K562 (cell line): ENCODE data around the gene KLHL33. TPM values are rescaled to one million over a fixed set of nuclear protein-coding genes. Genes with fewer than 3 reads are reported as not detected.
A peak's percentile ranks its signal among the peaks of the same experiment; 100 is the strongest.

Experiments used
- CEBPZ ChIP-seq: fragments of 150-350 bp; IDR thresholded peaks from 2 replicates; pipeline ENCODE4 v1.6.1; 2014; ENCODE audit warnings: low read depth, mild to moderate bottlenecking, low read length, borderline replicate concordance
- CHCHD3 ChIP-seq: fragments of 250-450 bp; sonication (Bioruptor Pico); IDR thresholded peaks from 2 replicates; pipeline ENCODE4 v2.1.2; 2022; ENCODE audit warnings: mild to moderate bottlenecking
- TAL1 ChIP-seq: fragments of 450-650 bp; IDR thresholded peaks from 2 replicates; pipeline ENCODE4 v1.6.1; 2016; ENCODE audit warnings: mild to moderate bottlenecking
- TCF3 ChIP-seq: sonication (generic); formaldehyde crosslinking; IDR thresholded peaks from 2 replicates; pipeline ENCODE4 v1.4.0; 2020; ENCODE audit warnings: mild to moderate bottlenecking, missing genetic modification reagents
- ZBTB11 ChIP-seq, 3 experiments: fragments of 200-800 bp in 1 of 3; fragments of 250-450 bp in 1 of 3; fragments of 450-650 bp in 1 of 3; sonication (Bioruptor Pico) in 1 of 3; sonication (Bioruptor generic) in 1 of 3; formaldehyde crosslinking in 1 of 3; IDR thresholded peaks; 2 replicates each; pipeline versions ENCODE4 v1.6.1 to v1.8.0; 2016 to 2022; ENCODE audit warnings: mild to moderate bottlenecking in 2 of 3, missing genetic modification characterization in 2 of 3, missing compliant biosample characterization in 1 of 3, moderate library complexity in 1 of 3
- ZNF253 ChIP-seq: fragments of 250-450 bp; sonication (Bioruptor Pico); conservative IDR thresholded peaks from 2 replicates; pipeline ENCODE4 v1.6.1; 2021; ENCODE audit warnings: mild to moderate bottlenecking
- ZNF347 ChIP-seq: fragments of 450-650 bp; formaldehyde crosslinking; IDR thresholded peaks from 2 replicates; pipeline ENCODE4 v1.4.0; 2020; ENCODE audit warnings: low read depth, mild to moderate bottlenecking, moderate library complexity
- ZNF830 ChIP-seq: fragments of 250-450 bp; sonication (Bioruptor Pico); IDR thresholded peaks from 2 replicates; pipeline ENCODE4 v1.5.0; 2021; ENCODE audit warnings: mild to moderate bottlenecking
- polyA plus RNA-seq, 8 experiments: library from polyadenylated mRNA; depleted of rRNA in 4 of 8; stranded (reverse) in 5 of 8; unstranded in 3 of 8; fragments of >200 nt; fragmentation: Nextera tagmentation in 2 of 8; fragmentation: Illumina TruSeq in 1 of 8; extraction: Ambion mirVana in 2 of 8; extraction: Trizol in 1 of 8; gene quantifications; 2 replicates each; pipeline versions ENCODE4 v1.2.1 to v1.2.3, GENCODE V29; 2011 to 2014; ENCODE audit warnings: inconsistent platforms in 1 of 8, missing spikeins in 1 of 8
- total RNA-seq, 7 experiments: library from RNA; depleted of rRNA in 6 of 7; stranded (reverse); fragments of >200 nt in 6 of 7; fragmentation: Illumina TruSeq in 2 of 7; extraction: Trizol in 2 of 7; gene quantifications; 2 replicates each; pipeline versions ENCODE4 v1.2.1 to v1.2.3, GENCODE V29; 2011 to 2021; ENCODE audit warnings: low replicate concordance in 1 of 7
- TF ChIP-seq, protein P1 (sequence below): sonication (generic); formaldehyde crosslinking; IDR thresholded peaks from 2 replicates; pipeline ENCODE4 v1.8.1; 2023; ENCODE audit warnings: mild to moderate bottlenecking, missing genetic modification reagents
- TF ChIP-seq, protein P2 (sequence below): fragments of 450-650 bp; IDR thresholded peaks from 2 replicates; pipeline ENCODE4 v1.6.1; 2014; ENCODE audit warnings: low read depth, mild to moderate bottlenecking, moderate library complexity, borderline replicate concordance
- TF ChIP-seq, protein P3 (sequence below): sonication (generic); formaldehyde crosslinking; IDR thresholded peaks from 2 replicates; pipeline ENCODE4 v1.8.0; 2022; ENCODE audit warnings: mild to moderate bottlenecking, missing genetic modification reagents

KLHL33 gene
- total and polyA plus RNA-seq, 9 of the 15 experiments (the other 6 are each of a cell fraction or from before 2014, with no cell fraction given), result 0.04 to 0.27 (median 0.13) TPM; not detected in 6

GRCh38 chr14:20469242-20469889, 33.4 kb upstream of the KLHL33 start, which contains the start of gene PNP (continued):
- no peak for TF ChIP-seq CEBPZ
- TF ChIP-seq, protein P1, sequence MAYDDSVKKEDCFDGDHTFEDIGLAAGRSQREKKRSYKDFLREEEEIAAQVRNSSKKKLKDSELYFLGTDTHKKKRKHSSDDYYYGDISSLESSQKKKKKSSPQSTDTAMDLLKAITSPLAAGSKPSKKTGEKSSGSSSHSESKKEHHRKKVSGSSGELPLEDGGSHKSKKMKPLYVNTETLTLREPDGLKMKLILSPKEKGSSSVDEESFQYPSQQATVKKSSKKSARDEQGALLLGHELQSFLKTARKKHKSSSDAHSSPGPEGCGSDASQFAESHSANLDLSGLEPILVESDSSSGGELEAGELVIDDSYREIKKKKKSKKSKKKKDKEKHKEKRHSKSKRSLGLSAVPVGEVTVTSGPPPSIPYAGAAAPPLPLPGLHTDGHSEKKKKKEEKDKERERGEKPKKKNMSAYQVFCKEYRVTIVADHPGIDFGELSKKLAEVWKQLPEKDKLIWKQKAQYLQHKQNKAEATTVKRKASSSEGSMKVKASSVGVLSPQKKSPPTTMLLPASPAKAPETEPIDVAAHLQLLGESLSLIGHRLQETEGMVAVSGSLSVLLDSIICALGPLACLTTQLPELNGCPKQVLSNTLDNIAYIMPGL (CRISPR knock-in tag), result no peak
- no peak for TF ChIP-seq ZNF253
- TF ChIP-seq ZNF347 (CRISPR knock-in tag), result no peak
- TF ChIP-seq, protein P2, sequence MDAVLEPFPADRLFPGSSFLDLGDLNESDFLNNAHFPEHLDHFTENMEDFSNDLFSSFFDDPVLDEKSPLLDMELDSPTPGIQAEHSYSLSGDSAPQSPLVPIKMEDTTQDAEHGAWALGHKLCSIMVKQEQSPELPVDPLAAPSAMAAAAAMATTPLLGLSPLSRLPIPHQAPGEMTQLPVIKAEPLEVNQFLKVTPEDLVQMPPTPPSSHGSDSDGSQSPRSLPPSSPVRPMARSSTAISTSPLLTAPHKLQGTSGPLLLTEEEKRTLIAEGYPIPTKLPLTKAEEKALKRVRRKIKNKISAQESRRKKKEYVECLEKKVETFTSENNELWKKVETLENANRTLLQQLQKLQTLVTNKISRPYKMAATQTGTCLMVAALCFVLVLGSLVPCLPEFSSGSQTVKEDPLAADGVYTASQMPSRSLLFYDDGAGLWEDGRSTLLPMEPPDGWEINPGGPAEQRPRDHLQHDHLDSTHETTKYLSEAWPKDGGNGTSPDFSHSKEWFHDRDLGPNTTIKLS, result no peak
- TF ChIP-seq, protein P3, sequence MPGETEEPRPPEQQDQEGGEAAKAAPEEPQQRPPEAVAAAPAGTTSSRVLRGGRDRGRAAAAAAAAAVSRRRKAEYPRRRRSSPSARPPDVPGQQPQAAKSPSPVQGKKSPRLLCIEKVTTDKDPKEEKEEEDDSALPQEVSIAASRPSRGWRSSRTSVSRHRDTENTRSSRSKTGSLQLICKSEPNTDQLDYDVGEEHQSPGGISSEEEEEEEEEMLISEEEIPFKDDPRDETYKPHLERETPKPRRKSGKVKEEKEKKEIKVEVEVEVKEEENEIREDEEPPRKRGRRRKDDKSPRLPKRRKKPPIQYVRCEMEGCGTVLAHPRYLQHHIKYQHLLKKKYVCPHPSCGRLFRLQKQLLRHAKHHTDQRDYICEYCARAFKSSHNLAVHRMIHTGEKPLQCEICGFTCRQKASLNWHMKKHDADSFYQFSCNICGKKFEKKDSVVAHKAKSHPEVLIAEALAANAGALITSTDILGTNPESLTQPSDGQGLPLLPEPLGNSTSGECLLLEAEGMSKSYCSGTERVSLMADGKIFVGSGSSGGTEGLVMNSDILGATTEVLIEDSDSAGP (CRISPR knock-in tag), result no peak
- TF ChIP-seq TCF3 (CRISPR knock-in tag), result no peak
- no peak for TF ChIP-seq CHCHD3 (CRISPR knock-in tag)
- TF ChIP-seq ZNF830 (CRISPR knock-in tag), result no peak
- TF ChIP-seq ZBTB11 (CRISPR knock-in tag; IDR thresholded peaks at IDR 0.05), result peak in 1 of 3 experiments; percentile 36; a peak in 2 of 6 replicates
- no peak for TF ChIP-seq TAL1
